GM12865 (cell line): Measurements from ENCODE around the gene MED6.

Experiments
- DNase-seq: peaks from one replicate; pipeline ENCODE4 v3.0.0; 2010; ENCODE audit warnings: low read depth
- H3K4me3 ChIP-seq: 2 replicates; pipeline ENCODE4 v1.5.1; 2011; ENCODE audit warnings: mild to moderate bottlenecking, low read depth, low read length, control low read depth
- CTCF ChIP-seq: IDR thresholded peaks from 2 replicates; pipeline ENCODE4 v1.5.1; 2011; ENCODE audit warnings: low read length, control low read depth, low read depth, inconsistent platforms; ENCODE audit not compliant: insufficient read depth; ENCODE audit errors: missing control alignments

The MED6 gene

GRCh38 chr14:70600382-70601157, at the start of gene MED6:
Gene MED6 (minus strand): TSS chr14:70600655. CDS start chr14:70600637, 18 bp downstream.
- DNase-seq: peak; percentile 95
- no peak for TF ChIP-seq CTCF
- H3K4me3 ChIP-seq: peak within 1 kb of the TSS; percentile 100

GRCh38 chr14:70649803-70650202, 49.3 kb upstream of the MED6 start:
- no peak for DNase-seq
- no peak for TF ChIP-seq CTCF
- no peak overlapping the region for H3K4me3 ChIP-seq

GRCh38 chr14:70648346-70648745, 47.9 kb upstream of the MED6 start:
- no peak for TF ChIP-seq CTCF
- DNase-seq: no peak
- H3K4me3 ChIP-seq: no peak overlapping the region

- H3K4me3 ChIP-seq: no peak overlapping the region
- TF ChIP-seq CTCF: no peak
- no peak for DNase-seq
These were observed 46.2 kb upstream of the MED6 start for GRCh38 chr14:70646705-70647104.

GRCh38 chr14:70645892-70646291, 45.4 kb upstream of the MED6 start:
- DNase-seq: no peak
- H3K4me3 ChIP-seq: no peak overlapping the region
- TF ChIP-seq CTCF: no peak

GRCh38 chr14:70643967-70644366, 43.5 kb upstream of the MED6 start:
- DNase-seq: no peak
- TF ChIP-seq CTCF: no peak
- peak overlapping the region; percentile 87 for H3K4me3 ChIP-seq
